ENCODE results near the gene MMP24. TPM values are rescaled to one million over a fixed set of nuclear protein-coding genes. Genes with fewer than 3 reads are reported as not detected.

MMP24 gene
- total RNA-seq, 4 donors from 2014 or later, result 0.16 to 7.2 (median 5.6) TPM

GRCh38 chr20:35238735-35239134 is 12.2 kb downstream of the MMP24 start:
- ATAC-seq (ENCODE audit: low FRiP score) (no peak), DNase-seq (ENCODE audit: low spot score) (no peak)
- TF ChIP-seq CTCF (IDR thresholded peaks at IDR 0.05), result no peak

- no peak for DNase-seq (ENCODE audit: low spot score)
- TF ChIP-seq CTCF (IDR thresholded peaks at IDR 0.05), result no peak
- no peak for ATAC-seq (ENCODE audit: low FRiP score)
Observed at GRCh38 chr20:35240083-35240810, 13.8 kb downstream of the MMP24 start.

GRCh38 chr20:35240811-35241293 is 14.4 kb downstream of the MMP24 start:
- no peak for ATAC-seq (ENCODE audit: low FRiP score)
- TF ChIP-seq CTCF (IDR thresholded peaks at IDR 0.05), result no peak
- no peak for DNase-seq (ENCODE audit: low spot score)

- DNase-seq (ENCODE audit: low spot score), result no peak
- no peak for ATAC-seq (ENCODE audit: low FRiP score)
Observed at GRCh38 chr20:35243317-35243716, 16.8 kb downstream of the MMP24 start.

GRCh38 chr20:35243986-35244385 is 17.5 kb downstream of the MMP24 start:
- no peak for ATAC-seq (ENCODE audit: low FRiP score)
- no peak for DNase-seq (ENCODE audit: low spot score)
- no peak for TF ChIP-seq CTCF (IDR thresholded peaks at IDR 0.05)

More at GRCh38 chr20:35243317-35243716, 16.8 kb downstream of the MMP24 start:
- TF ChIP-seq CTCF (IDR thresholded peaks at IDR 0.05), result no peak

GRCh38 chr20:35246723-35247122 is 20.2 kb downstream of the MMP24 start:
- DNase-seq (ENCODE audit: low spot score) (no peak), ATAC-seq (ENCODE audit: low FRiP score) (no peak)
- no peak for TF ChIP-seq CTCF (IDR thresholded peaks at IDR 0.05)
